GM15510 (cell line): ENCODE data around the gene CORIN.

Experiments
- POLR2A ChIP-seq: IDR thresholded peaks from 3 replicates; pipeline ENCODE4 v1.6.1; 2011; ENCODE audit warnings: borderline replicate concordance; ENCODE audit not compliant: insufficient read length; ENCODE audit errors: extremely low read depth

CORIN gene

DNA sequence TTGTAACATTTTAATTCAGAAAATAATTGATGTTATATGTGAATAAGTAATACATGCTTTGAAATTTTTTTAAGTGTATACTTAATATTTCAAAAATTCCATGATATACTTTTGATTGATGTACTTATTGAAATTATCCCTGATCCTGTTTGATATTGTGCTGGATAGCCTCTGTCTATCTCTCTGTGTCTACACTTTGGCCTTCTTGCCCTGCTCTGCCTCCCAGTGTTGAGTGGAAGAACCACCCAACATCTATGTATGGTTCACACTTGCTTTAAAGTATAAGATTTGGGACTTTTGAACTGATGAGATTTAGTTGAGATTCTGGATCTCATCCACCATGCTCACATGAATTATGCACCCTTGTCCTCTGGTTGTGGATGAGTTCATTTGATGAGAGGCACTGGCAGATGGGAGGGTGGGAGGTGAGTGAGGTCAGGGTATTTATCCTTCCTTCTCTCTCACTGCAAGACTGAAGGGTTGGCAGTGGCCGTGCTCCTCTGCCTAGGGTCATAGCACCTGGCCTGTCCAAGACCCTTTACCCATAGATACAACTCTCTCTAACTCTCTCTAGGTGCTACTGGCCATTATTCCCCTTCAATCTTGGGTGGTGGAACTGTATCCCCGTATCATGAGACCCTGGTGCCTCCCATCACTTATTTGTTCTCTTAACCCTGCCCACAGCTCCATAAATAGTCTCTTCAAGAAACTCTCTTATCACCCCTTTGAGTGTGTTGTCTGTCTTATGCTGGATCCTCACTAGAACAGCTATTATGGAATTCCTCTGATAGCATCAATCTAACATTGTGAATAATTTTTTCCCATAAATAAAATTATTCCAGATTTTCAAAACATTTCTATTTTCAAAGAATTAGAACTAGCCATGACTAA lies 75.2 kb downstream of the CORIN start:
- TF ChIP-seq POLR2A: no peak

DNA sequence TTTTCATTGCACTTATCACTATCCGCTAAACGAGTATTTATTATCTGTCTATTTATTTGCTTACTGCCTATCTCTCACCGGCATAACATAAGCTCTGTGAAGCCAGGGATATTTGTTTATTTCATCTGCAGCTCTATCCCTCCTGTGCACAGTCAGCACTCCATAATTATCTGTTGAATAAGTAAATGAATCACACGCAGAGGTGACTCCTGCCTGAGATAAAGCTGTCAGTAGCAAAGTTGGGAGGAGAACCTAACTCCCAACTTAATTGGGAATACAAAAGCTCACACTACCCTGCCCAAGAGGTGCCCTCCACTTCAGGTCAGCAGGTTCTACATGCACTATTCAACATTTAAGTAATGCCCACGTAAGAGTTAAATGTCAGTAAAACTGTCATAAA lies 85.7 kb downstream of the CORIN start:
- TF ChIP-seq POLR2A: no peak

DNA sequence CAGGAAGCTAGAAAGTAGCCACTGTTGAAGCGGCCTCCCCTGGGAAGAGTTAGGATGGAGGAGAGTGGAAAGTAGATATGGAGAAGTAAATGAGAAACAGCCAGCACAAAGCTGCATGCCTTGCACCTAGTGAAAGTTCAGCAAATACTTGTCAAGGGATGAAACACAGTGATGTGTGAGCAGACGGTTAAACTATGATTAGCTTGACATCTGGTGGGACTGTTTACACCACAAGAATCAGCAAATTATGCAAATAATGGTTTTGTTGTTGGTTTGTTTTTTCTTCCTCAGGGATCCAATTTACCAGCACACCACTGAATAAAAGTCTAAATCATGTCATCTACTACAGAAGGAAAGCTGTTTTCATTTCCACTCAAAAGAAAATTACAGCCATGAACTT lies 87.1 kb downstream of the CORIN start:
- no peak for TF ChIP-seq POLR2A

DNA sequence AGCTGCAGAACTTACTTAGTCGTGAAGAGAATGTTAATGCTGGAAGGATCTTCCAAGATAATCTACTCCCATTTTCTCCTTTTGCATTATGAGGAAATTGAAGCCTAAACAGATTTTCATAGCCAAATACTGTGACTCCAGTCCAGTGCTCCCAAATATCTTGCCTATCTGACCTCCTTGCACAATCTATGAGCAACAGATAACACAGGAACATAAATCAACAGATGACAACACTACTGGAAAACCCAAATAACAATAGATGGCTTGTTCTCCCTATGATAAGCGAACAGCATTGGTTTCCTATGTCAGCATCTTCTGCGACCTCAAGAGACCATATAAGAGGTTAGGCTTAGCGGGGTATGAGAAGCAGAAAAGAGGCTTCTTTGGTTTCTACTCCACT lies 88.0 kb downstream of the CORIN start:
- no peak for TF ChIP-seq POLR2A

DNA sequence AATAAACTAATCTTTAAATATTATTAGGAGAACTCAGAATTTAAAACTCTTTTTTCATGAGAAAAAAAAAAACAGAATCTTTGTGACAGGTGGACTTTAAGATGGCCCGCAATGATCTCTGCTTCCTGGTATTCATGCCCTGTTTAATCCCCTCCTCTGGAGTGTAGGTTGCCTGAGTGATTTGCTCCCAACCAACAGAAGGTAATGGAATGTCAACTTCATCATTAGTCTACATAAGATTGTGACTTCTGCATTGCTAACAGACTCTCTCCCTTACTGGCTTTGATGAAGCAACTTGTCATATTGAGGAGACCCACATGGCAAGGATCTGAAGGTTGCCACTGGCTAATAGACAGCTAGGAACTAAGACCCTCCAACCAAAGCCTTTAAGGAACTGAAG lies 88.8 kb downstream of the CORIN start:
- no peak for TF ChIP-seq POLR2A

DNA sequence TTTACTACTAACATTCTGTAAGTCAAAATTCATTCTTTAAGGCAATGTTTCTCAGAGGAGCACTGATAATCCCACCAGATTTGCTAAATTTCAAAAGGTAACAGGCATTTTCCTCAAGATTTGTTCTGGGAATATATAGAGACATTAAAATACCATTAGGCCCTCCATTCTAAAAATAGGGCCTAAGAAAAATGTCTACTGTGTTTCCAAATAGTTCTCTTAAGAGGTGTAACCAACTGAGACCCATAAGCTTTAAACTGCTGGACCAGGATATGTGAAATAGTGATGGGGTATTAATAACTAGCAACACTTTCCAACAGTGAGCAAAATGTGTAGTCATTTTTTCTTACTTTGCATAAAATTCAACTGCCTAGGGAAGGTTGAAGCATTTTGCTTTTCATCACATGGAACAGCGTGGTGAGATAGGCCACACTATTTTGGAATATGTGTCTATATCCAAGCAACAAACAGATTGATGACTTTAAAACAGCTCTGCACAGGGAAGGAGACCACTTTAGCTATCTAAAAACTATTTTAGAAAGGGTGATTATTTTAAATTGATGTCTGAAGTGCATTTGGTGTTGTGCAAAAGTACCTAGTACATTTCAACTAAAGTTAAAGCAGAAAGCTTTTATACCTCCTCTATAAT lies 89.9 kb downstream of the CORIN start:
- TF ChIP-seq POLR2A: no peak

DNA sequence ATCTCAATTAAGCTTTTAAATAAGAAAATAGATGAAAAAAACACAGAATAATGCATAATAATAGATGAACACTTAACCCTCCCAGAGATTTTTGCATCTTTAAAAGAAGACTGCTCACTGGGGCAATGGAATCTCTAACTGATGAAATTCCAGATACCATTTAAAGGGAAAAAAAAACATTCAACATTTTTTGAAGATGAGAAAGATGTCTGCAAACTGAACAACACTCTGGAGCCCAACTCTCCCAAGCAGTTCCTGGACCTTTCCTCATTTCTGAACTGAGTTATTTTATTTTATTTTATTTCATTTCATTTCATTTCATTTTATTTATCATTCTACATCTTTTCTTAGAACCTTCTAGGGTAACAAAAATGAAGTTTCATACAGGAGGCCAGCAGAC lies 90.7 kb downstream of the CORIN start:
- TF ChIP-seq POLR2A: no peak

DNA sequence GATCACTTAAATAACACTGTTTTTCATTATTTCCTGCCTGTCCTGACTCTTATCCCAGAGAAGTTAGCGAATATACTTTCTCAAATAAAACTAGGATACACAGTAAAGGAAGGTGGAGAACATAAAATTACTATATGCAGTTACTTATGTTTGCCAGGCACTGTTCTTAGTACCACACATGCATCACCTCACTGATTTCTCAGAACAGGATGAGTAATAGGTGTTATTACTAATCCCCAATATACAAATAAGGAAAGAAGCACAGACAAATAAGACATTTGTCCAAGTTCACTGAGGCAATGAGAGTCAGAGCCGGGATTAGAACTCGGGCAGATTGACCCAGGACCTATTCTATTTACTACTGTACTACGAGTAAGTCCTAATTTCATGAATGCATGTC lies 91.7 kb downstream of the CORIN start:
- TF ChIP-seq POLR2A: no peak

DNA sequence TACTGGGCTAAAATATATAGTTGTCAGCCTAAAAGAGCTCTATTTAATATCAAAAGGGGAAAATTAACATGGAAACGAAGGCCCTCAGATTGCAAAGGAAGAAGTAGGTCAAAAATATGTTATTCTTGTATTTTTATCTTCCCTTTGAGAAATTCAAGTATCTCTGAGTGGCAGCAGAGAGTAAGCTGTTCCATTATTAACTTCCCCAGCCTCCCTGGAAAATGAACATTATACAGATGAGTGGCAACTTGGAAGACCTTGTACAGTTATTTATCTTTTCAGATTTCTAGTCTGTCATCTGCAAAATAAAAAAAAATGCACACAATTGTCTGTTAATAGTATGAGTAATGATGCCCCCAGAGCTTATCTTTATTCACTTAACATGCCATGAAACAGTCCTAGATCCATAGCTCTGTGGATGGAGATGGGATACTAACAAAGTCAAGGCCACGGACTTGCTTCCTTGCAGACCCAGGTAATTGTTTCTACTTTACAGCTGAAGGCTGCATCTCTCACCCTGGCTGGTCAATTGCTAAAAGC lies 93.0 kb downstream of the CORIN start:
- TF ChIP-seq POLR2A: no peak

DNA sequence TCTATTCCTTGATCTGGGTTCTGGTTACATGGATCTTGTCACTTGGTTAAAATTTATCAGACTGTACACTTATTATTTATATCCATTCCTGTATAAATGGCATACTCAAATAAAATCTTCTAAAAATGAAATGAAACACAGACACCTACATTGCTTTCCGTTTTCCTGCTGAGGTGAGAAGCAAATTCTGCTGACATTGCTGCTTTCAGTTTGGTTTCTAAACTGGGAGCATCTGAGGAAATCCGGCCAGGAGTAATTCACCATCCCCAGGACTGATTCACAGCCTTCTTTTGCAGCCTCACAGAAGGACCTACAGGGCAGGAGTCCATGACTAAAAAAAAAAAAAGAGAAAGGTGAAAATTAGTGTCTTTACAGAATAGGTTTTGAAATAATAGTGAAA lies 93.6 kb downstream of the CORIN start:
- no peak for TF ChIP-seq POLR2A

DNA sequence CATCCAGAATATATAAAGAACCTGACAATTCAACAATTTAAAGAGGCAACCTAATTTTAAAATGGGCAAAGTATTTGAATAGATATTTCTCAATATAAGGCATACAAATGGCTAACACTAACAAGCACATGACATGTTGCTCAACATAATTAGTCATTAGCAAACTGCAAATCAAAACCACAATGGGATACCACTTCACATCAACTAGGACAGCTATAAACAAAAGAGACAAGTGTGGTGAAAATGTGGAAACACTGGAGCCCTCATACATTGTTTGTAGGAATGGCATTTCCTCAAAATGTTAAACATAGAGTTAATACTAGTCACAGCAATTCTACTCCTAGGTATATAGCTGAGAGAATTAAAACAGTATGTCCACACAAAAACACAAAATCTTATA lies 96.7 kb downstream of the CORIN start:
- no peak for TF ChIP-seq POLR2A

DNA sequence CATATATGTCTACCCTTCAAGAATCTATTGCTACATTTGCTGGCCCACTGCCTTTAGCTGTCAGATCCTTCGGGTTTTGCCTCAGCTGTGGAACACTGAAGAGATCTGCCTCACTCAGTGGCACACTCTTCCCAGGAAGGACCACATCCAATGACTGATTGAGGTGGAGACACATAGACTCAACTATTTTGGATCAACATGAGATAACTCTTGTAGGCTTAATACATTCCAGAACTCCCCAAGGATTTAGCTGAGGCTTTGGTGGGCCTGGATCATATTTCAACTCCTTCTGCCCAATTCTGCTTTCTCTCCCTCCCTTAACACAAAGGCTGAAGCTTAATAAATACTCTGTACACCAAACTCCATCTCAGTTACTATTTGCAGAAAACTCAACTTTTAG lies 100.5 kb downstream of the CORIN start:
- no peak for TF ChIP-seq POLR2A

DNA sequence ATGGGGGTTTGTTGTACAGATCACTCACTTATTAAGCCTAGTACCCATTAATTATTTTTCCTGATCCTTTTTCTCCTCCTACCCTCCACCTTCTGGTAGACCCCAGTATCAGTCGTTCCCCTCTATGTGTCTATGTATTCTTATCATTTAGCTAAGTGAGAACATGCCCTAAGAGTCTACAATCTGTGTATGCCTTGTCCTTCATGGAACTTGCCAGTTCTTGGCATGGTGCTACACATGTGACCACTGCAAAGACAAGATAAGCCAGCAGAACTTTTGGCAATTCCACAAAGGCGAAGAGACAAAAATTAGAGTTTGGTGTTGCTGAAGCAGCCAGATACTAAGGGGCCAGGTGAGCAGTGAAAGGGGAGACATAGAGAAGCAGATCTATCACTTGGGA lies 101.3 kb downstream of the CORIN start:
- no peak for TF ChIP-seq POLR2A

DNA sequence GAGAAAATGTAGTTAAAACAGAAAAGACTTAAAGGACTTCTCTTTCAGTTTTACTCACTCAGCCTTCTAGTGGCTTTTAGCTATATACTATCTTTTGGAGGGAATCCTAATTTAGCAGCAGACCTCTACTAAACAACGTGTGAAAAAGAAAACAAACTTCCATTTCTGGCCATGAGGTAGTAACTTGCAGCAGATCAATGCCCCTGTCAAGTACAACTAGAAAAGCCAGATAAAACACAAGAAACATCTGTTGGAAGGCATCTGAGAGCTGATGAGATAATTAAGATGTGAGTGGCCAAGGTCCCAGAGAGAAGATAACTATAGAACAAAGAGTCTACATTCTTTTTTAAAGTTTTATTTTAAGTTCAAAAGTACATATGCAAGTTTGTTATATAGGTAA lies 101.7 kb downstream of the CORIN start:
- no peak for TF ChIP-seq POLR2A

DNA sequence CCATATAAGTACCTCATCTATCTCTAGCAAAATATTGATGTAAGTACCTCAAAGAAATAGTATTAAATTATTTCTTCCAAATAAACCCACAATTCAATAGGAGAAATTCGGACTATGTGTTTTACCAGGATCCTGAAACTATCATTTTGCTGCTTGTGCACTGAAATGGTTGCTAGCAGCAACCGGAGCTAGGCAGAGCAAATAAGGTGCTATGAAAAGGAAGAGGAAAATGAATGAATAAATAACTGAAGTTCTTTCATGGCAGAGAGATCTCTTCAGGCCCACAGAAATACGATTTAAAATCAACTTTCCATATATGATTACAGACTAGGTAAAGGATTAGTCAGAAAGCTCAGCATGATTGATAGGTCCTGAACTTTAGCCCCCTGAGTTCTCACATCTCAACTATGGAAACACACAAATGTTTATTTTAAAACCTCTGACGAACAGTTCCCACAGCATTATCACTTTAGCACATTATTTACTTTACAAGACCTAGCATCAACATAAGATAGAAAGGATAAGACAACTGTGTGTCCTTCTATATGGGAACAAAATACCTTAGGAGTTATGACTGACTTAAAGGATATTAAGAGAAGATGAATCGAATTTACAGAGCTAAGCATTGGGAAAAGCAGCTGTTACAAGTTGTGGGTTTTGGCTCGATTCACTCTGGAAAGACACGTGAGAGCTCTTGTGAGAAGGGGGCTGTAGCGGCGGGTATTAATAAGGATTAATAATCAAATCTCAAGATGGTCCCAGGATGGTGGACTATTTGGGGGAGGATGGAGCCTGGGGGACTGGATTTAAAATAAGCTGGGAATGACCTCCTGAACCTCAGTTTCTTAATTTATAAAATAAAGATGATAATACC lies 104.3 kb downstream of the CORIN start:
- no peak for TF ChIP-seq POLR2A
